ENCODE results near the gene SLIT3.

The SLIT3 gene

DNA sequence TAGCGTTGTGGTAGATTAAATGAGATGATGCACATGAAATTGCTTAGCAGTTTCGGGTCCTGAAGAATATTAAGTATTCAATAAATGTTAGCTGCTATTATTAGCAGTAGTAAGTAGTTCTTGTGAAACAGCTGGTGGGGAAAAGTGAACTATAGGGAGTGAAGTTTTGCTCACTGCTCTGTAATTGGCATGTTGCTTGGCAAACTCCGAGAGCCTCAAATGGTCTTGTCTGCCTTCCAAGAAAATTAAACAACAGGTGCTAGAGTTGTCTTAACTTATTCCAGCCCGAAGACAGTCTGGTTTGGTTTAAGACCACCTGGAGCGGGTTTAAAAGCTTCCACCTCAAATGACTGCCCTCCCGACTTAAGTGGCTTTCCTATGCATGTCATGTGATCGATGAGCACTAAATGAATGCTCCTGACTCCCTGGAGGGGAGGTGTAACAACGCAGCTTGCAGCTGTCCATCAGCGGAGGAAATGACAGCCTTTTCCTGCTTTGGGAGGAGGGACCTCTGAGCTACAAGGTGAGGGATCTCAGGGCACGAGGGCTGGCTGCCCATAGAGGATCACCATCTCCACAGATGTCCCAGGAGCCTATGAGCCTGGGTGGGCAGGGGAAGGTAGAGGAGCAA lies 518.9 kb downstream of the SLIT3 start:
- DNase-seq: peak; percentile 40

DNA sequence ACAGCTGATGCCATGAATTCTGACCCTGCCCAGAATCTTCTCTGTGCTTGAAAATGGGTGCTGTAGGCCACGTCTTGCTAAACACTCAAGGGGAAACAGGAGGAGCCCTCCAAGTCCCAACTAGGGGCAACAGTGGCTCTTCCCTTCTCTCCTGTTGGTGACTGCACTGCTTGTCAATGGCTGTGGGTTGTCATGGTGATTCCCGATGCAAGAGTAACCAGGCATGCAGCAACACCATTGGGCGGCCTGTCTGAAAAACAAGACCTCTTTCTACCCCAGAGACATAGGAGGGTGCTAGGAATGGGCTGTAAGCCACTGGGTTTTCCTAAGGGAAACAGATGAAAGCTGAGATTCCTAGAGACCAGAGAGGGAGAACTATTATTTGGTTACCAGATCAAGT lies 520.1 kb downstream of the SLIT3 start:
- no peak for DNase-seq

DNA sequence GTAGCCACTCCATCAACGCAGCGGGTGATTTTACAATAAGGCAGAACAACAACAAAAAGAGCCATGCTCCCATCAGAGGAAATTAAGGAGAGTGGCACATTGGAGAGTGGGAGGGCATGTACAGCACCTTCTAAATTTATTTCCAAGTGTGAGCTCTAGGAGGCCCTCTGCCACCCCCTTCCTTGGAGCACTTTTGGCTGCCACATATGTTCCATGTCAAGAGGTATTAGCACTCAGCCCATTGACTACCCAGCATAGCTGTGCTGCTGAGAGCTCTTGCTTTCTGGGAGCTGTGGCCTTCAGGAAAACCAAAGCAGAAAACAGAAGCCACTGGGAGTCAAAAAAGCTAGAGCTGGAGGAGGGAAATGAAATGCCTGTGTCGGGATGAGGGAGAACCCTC lies 521.6 kb downstream of the SLIT3 start:
- no peak for DNase-seq

DNA sequence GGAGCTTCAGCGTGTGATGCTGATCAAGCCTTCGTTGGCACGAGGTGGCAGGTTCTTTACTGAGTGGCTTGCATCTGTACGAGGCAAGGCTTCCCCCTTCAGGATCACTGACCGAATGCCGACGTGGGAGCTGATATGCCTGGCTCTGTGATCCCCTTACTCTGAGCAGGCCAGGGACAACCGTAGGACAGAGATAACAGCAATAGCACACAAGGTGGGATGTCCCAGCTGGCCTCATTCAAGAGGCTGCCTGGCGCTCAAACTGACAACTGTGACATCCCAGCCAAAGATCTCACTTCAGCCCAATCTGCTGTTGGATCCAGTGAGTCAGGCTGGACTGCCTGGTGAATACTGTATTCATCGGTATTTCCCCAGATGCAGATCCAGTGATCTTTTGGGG lies 522.4 kb downstream of the SLIT3 start:
- DNase-seq: no peak

DNA sequence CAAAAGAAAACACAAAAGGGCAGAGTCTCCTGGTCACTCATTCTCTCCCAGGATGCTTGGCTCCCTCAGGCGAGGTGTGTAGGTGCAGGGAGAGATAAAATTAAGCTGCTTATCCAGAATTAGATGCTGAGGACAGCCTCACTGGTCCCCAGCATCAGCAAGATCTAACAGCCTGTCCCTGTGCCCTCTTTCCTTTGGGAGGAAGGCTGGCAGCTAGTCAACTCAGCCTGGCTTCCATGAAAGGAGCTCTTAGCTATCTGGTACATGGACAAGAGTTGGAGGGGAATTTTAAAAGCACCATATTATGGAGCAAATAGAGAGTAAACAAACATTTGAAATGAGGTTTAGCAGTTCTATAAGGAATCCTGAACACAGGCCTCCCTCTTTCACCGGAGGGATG lies 523.3 kb downstream of the SLIT3 start:
- DNase-seq: no peak

DNA sequence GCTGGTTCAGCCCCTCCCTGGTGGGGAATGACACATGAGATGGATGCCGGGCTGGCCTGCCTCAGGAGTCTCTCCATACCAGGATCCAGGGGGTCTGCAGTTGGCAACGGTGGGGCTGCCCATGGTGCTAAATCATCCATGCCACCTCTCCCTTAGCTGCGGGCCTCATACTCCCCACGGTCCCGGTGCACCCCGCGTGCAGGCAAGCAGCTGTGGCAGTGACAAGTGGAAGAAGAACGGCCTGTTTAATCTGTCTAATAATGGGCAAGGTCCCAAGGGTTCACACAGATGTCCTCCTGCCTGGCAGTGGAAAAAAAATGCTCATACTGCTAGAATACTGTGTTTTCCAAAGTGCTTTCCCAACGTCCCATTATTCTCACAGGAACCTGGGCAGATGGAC lies 524.9 kb downstream of the SLIT3 start:
- DNase-seq: no peak

DNA sequence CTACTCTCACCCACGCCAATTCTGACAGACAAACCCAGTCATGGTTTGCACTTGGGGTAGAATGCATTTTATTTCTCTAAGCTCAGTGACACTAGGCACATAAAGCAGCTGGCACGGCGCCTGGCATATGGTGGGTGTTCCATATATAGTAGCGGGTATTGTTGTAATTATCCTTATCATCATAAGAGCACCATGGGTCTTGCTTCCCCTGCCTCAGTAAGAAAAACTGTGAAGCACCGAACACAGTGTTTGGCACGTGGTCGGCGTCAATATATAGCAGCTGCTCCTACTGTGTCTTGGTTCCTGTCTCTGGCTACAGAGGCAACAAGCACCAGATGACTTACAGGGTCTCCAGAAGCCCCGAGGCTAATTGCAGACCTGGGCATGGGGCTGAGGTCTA lies 527.7 kb downstream of the SLIT3 start:
- DNase-seq: no peak

DNA sequence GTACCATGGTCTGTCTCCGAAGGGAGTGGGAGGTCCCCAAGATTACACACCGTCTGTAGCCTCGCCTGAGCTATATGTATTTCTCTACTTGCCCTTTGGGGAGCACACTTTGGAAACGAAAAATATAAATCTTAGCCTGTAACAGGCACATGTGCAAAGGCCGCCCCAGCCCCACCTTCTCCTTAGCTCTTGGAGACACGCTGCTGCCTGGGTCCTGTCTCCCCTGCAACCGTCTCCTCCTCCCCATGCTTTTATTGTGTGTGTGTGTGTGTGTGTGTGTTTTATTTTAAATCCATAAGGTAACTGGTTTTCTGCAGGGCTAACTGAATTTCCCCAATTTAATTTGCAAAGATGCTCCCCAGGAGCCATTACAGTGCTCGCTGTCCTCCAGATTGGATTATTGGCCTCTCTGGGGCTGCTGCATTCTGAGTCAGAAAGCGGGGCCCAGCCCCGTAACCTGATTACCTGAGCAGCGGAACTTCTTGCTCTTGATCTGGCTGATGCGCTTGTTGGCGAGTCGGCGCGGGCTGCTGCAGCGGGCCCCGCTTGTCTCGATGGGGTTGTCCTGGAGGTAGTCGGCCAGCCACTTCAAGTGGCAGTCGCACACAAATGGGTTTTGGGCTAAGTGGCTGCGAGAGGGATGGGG lies 528.5 kb downstream of the SLIT3 start:
- DNase-seq: no peak

DNA sequence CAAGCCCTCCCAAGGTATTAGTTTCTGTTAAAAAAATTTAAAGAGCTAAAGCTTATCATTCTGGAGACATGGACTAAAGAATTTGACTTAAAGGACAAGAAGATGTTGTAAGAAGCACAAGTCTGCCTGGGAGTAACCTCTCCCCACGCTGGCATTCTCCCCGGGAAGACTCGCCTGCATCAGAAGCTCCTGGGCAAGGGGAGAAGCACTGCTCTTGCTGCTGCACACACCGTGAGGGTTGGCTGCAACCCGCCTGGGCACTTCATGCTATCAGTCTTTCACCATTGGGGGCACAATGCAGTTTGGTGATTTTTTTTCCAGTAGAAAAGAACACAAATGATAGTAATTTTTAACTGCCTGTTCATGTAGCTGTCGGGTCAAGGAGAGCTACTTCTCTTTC lies 529.3 kb downstream of the SLIT3 start:
- DNase-seq: no peak

DNA sequence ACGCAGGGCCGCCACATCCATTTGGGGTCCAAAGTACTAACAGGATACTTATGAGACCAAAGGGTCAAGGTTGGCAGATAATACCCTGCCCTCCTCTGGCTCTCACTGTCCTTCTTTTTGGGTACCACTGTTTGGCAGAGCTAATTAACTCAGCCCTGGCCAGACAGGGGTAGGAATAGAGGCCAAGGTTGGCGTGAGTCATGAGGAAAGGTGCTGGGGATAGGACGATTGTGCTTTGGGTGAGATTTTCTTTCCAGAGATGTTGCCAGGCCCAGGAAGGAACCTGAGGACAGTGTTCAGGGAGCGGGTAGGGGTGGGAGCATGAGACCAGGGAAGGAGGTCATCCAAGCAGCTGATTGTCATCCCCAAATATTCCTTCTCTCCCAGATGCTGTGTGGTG lies 529.9 kb downstream of the SLIT3 start:
- no peak for DNase-seq

DNA sequence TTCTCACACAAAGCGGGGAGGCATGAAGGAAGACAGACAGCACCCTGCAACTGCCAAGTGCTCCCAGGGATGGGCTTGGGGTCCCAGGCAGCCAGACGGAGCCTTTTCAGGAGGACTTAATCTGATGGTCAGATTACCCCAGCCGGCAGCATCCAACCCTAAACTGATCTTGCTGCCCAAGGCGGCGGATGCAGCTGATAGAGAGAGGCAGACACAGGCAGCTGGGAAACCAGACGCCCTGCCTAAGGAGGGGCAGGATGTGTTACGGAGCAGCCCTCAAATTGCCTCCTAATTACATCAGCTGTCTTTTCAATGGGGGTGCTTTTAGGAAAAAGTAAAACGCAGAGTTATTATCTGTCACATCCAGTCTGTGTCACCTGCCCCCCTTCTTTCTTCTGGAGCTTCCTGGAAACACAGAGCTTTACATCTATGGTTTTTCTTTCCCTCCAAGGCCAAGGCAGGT lies 530.9 kb downstream of the SLIT3 start:
- no peak for DNase-seq

DNA sequence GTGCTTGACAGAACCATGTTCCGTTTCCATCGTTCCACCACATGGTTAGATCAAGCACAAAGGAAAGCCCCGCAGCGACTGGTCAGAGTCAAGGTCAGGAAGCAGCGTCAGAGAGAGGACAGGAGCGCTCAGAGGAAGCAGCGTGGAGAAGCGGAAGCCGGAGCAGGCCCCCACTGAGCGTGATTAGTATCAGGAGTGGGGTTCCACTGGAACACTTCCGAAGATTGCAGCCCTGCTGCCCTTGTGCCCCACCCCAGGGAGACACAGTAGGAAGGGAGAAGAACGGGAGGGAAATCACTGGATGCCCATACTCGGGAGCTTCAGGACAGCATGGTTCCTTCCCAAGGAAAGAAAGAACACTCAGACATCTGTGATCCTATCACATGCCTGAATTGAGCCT lies 532.8 kb downstream of the SLIT3 start:
- no peak for DNase-seq

DNA sequence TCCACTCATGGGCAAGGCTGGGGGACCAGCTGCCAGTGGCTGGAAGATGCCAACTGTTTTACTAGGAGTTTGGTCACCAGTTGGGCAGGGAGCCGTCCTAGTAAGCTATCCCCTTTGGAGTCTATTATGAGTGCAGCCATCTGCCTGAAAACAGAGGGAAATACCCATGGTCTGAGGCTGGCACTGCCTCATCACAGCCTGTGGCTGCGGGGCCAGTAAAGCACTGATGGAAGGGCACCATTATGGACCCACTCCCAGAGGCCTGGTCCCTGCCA lies 534.6 kb downstream of the SLIT3 start:
- DNase-seq: no peak

DNA sequence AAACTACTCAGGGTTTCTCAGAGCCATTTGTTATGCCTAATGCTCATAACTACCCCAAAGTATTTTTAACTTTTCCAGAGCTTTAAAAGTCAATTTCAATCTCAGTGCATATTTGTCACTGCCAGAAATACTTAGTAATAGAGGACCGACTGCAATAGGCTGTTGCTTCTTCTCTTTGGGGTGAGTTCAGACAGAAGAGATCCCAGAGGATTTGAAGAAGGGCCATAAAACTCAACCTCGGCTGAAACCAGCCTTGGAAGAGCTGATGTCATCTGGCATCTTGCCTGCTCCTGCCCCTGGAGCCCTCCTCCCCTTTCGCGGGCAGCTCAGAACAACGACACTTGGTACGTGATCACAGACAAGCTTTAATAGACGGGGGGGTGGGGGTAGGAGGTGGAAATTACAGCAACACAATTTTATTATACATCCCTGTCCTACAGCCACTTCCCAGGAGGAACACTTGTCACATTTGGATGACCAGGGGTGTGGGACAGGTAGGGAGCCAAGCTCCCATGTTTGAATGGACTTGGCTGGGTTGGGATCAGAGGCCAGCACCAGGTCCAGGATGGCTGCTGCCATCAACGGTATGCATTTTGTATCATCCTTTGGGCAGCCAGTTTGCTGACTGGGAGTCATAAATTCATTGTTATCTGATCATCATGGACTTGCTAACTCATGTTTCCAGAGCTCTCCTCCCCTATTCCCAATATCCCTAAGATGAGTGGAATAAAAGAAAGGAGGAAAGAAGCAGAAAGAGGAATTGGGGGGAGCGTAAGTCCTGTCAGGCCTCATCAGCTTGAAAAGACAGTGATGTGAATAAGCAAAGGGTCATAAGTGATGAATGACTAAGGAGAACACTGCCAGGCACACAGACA lies 535.2 kb downstream of the SLIT3 start:
- peak; percentile 30 for DNase-seq

DNA sequence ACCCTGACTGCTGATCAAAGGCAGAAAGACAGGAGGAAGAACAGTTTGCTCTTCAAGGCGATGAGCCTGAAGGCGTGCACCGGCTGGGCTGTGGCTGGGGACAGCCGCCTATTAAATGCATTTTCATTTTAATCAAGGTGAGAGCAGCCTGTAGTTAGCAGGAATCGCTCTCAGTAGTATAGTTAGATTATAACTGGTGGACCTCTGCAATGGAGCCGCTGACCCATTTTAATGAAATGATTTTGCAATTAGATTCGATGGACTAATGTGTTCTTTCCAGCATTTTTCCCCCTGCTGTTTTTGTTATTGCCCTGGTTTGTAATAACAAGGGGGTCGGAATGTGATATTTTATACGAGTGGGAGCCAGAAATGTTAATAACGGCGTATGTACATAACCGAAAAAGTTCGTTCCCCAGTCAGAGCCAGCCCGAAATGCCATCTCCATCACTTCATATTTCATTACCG lies 535.8 kb downstream of the SLIT3 start:
- no peak for DNase-seq

DNA sequence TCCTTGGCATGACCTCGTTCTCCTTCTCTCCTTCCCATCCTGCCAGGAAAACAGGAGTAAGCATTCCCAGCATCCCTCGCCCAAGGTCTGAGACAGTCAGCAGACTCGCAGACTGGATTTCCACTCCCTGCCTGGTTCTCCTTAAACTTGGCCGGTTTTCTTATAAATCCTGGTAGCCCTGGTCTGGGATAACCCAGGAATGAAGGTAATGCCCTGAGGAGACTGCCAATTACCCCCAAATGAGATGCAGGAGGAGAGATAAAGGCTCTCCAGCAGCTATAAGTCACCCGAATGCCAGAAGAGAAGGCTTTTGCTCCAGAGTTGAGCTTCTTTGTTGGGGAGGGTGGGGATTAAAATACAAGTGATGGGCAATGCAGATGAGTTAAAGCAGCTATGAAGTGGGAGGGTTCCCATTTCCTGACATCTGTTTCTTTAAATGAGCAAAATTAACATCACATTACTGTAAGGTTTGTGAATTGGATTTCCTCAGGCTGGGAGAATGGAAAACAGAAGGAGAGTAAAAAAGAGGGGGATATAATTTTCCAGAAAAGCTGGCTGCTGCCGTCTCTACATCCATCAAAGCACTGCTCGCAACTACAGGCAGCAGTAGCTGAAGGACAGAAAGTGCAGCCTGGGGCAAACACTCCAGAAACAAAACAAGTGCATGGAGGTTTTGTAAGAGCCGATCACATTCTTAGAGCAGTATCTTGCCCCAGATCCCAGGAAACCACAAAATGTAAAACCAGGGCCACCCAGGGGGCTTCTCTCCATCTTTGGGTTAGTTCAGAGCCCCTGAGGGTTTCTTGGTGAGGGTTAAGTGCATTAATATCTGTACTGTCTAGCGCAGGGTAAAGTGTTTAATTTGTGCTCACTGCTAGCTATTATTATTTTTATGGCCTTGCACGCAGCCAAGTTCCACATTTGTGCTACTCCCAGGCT lies 544.2 kb downstream of the SLIT3 start:
- DNase-seq: no peak

DNA sequence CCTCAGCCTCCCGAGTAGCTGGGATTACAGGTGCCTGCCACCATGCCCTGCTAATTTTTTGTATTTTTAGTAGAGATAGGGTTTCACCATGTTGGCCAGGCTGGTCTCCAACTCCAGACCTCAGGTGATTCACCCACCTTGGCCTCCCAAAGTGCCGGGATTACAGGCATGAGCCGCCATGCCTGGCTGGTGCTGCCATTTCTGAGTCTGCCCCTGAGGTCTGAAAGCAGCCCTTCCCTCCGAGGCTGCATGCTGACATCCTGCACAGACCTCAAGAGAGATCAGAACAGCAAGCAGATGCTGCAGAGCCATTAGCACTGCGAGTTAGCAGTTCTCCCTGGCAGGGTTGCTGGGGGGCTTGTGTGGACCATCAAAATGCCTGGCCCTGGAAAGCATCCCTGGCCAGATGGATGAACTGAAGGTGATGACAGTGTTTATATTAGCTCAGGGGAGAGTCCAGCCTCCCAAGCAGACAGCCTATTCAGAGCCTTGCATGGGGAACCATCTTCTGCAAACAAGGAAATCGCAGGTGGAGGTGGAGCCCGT lies 545.3 kb downstream of the SLIT3 start:
- DNase-seq: no peak

DNA sequence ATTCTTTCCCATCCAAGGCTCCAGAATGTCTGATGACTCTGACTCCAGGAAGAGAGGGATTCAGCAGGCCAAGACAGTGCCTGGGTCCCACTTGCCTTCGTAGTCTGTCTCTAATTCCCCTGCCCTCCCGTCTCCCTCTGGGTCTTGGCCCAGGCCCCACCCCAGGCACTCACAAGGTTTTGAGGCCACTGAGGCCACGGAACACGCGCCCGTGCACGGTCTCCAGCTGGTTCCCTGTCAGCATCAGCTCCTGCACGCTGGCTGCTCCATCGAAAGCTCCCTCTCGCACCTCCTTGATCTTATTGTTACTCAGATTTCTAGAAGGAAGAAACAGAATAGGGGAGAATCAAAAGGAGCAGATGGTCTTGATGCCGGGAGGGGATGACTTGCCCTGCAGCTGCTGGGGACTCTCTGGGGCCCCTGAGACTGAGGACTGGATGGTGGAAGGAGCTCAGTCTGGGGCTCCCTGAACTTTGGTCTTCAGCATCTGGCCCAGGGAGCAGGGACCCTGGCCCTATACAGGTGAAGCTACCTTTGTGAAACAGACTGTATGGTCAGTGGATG lies 547.2 kb downstream of the SLIT3 start:
- no peak for DNase-seq

DNA sequence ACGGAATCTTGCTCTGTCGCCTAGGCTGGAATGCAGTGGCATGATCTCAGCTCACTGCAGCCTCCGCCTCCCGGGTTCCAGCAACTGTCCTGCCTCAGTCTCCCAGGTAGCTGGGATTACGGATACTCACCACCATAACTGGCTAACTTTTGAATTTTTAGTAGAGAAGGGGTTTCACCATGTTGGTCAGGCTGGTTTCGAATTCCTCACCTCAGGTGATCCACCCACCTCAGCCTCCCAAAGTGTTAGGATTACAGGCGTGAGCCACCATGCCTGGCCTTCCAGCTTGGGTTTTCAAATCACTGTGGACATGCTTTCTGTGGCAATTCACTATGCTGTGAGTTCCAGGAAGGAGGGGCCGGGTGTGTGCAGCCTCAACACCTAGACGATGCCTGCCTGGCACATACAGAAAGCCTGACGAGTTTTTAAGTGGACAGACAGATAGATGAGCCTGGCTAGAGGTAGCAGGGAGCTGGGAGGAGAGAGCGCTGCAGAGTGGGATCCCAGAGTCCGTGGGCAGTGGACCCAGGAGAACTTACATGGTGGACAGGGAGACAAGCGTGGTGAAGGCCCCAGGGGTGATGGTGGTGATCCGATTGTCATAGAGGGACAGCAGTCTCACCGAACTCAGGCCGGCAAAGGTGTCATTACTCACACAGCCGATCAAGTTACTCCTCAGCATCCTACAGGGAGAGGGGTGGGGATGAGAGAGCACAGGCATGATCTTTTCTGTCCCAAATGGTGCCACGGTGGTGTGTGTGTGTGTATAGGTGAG lies 548.3 kb downstream of the SLIT3 start:
- no peak for DNase-seq

DNA sequence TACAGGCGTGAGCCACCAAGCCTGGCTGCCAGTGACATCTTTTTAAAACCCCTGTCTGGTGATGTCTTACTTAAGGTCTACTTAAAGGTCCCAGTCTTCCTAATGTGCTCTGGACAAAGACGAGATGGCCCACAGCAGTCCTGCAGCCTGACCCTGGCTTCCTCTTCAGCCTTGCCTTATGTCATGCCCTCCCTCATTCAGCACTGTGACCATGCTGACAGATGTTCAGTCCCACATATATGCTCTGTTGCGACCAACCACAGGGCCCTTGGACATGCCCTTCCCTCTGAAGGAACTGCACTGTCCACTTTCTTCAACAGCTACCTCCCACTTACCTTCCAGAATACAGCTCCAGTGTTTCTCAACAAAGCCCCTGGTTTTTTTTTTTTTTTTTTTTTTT lies 548.9 kb downstream of the SLIT3 start:
- DNase-seq: no peak

DNA sequence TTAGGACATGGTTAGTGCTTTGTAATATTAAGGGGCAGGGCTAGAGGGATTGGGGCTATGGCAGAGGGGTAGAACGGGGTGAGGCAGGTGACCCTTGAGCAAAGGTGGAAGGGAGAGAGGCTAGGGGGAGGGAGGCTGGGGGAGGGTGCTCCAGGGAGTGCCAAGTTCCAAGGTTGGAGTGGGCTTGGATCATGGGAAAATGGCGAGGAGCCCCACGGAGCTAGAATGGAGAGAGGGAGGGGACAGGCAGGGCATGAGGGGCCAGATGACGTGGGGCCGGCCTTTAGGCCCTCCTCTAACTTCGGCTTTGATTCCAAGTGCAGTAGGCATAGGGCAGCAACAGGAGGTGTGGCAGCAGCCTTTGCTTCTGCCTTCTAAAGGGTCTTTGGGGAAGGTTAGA lies 550.0 kb downstream of the SLIT3 start:
- no peak for DNase-seq
